Ecto neural progenitor cell (in vitro differentiated cells): Measurements from ENCODE around the gene SGK1.
"Not testable (repeated sequence)": the region's sequence is repeated elsewhere in the genome, so short reads cannot be mapped to it uniquely, and the experiment has no call there.

ENCODE experiments used
- DNase-seq: peaks from one replicate; pipeline ENCODE4 v3.0.0-alpha.2; 2018; ENCODE audit warnings: low spot score

Gene SGK1

DNA sequence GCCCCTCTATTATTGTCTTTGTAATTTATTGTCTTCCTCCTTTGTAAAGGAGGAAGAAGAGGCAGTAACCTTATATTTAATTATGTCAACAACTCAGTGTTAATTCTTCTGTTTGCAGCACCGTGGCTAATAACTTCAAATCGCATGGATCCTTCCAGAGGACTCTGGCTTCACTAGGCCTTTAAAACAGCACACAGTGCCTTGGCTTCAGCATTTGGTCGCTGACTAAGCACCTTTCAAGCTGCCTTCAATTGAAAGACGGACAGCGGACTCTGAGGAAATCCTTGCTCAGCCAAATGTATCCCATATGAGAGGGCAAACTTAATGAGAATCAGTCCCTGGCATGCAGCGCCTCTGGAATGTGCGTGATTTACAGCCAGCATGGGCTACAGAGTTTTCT, 64.2 kb downstream of the SGK1 start:
- no peak for DNase-seq

DNA sequence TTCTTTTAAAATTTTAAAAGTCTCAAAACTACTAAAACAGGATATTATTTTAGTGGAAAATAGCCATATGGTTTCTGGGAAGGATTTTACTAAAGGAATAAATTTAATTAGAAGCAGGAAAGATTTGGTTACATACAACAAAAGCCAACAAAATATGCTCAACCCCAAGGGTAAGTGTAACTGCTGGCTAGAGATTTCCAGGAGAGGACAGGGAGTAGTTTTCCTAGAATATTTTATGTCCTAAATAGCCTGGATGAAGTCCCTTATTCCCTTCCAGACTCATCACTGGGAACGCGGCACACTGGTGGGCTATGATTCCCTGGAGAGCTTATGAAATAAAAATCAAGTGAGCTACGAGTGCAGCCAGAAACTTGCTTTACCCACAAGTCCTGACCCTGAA, 66.6 kb downstream of the SGK1 start:
- DNase-seq, result no peak

GRCh38 chr6:134250776-134251175, 67.1 kb downstream of the SGK1 start:
- DNase-seq, result no peak

- DNase-seq, result no peak
Measured at GRCh38 chr6:134249759-134250602, 67.9 kb downstream of the SGK1 start.

DNA sequence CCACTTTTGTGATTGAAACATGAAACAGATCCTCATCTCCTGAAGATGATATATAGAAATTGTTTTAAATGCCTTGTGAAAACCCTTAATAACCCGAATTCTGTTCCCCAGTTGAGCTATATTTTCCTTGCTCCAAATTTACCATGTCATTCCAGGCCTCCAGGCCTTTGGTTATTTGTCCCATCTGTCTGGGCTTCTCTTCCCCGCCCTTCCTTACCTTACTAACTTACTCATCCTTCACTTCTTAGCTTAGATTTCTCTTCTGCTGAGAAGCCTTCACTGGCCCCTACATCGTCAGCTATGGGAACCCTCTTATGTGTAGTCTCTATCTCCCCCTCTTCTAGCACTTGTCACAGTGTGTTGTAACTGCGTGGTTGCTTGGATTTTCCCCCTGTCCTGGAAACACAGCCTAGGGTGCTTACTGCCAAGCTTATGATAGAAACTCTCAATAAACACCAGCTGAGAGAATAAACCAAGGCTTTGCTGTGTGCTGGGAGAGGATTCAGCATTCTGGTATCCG, 68.6 kb downstream of the SGK1 start:
- no peak for DNase-seq

GRCh38 chr6:134247844-134248580, 69.9 kb downstream of the SGK1 start:
- no peak for DNase-seq

GRCh38 chr6:134247231-134247833, 70.6 kb downstream of the SGK1 start:
- DNase-seq, result no peak

GRCh38 chr6:134245706-134246105, 72.2 kb downstream of the SGK1 start:
- DNase-seq, result no peak

DNA sequence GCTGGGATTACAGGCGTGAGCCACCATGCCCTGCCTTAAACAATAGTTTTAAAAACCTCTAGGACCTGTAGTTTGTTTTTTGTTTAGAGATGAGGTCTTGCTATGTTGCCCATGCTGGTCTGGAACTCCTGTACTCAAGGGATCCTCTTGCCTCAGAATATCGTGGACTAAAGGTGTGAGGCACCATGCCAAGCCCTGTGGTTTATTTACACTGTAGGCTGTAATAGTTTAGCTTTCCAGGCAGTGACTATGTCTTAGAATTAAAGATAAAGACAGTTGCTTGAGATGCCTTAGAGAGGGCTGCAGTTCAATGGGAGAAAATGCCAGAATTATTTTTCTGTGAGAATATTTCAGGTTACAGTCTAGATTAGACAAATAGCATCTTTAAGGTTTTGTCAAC, 72.9 kb downstream of the SGK1 start:
- no peak for DNase-seq

- no peak for DNase-seq
Measured at GRCh38 chr6:134240665-134241431, 77.1 kb downstream of the SGK1 start.

- DNase-seq, result no peak
Measured at GRCh38 chr6:134238960-134239795, 78.7 kb downstream of the SGK1 start.

DNA sequence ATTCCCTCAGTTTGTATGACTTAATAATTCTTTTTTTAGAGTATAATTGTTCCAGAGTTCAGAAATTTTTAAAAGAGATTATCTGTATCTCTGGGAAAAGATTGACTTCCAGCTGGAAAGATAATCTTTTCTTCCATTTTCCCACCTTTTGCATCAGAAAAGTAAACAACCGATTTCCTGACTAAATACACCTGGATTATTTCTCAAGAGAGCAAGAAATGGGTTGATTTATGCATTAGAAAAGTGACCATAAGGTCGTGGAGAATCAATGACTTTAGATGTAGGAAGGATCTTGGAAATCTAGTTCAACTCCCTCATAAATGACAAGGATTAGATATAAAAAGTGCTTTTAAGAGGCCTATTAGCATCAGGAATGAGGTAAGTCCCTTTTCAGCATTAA, 79.9 kb downstream of the SGK1 start:
- DNase-seq, result no peak

- DNase-seq, result no peak
Measured at GRCh38 chr6:134235937-134236751, 81.8 kb downstream of the SGK1 start.

GRCh38 chr6:134235334-134235733, 82.6 kb downstream of the SGK1 start:
- DNase-seq, result not testable (repeated sequence)

- DNase-seq, result no peak
Measured at GRCh38 chr6:134233180-134233955, 84.5 kb downstream of the SGK1 start.

DNA sequence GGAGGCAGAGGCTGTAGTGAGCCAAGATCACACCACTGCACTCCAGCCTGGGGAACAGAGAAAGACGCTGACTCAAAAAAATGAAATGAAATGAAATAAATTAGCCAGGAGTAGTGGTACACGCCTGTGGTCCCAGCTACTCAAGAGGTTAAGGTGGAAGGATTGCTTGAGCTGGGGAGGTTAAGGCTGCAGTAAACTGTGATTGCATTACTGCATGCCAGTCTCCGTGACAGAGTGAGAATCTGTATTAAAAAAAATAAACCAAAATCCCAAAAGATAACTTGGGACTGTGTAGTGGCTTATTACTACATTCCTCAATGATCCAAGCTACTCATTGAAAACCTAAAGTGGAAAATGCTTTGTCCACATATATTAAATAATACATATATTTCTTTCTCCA, 87.0 kb downstream of the SGK1 start:
- DNase-seq, result no peak

- no peak for DNase-seq
Measured at GRCh38 chr6:134230087-134230700, 87.7 kb downstream of the SGK1 start.

GRCh38 chr6:134229520-134229919, 88.4 kb downstream of the SGK1 start:
- DNase-seq, result no peak
